ENCODE results near the gene MACROD1.

Gene MACROD1, protein sequence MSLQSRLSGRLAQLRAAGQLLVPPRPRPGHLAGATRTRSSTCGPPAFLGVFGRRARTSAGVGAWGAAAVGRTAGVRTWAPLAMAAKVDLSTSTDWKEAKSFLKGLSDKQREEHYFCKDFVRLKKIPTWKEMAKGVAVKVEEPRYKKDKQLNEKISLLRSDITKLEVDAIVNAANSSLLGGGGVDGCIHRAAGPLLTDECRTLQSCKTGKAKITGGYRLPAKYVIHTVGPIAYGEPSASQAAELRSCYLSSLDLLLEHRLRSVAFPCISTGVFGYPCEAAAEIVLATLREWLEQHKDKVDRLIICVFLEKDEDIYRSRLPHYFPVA

DNA sequence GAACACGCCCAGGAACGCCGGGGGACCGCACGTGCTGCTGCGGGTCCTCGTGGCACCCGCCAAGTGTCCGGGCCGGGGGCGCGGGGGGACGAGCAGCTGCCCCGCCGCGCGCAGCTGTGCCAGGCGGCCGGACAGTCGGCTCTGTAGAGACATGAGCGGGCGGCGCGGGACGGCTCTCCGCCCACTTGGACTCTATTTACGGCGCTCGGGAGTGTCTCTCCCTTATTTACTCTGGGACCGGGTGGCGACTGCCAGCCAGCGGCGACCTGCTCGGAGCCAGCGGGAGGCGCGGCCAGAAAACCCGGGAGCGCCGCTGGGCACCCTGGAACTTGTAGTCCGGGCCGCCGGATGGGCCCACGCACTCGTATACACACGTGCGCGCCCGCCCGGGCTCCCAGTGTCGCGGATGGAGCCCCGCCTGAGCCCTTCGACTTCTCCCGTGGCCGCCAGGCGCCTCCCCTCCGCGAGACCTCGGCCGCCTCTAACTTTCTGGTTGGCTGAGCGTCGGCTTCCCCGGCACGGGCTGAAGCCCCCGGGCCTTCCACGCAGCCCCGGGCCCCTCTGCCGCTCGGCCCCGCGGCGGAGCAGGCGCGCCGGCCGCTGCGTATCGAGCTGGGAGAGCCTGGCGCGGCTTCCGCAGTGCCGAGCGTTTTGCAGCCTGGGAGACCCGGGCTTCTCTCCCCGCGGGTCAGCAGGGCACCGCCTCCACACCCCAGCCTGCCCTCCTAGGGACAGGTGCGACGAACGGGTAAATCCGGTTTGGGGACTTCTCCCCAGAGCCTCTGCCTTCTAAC is at the start of gene MACROD1:
MACROD1 (minus strand) TSS at position 272 of the 794 bp plus-strand sequence; CDS start at position 153, 119 bp downstream.
- Mint-ChIP-seq H3K27ac (peak within 1 kb of the TSS; percentile 76 to 95 (median 94)), H3K9me3 (peaks cover 3% of the 10 kb centered on the region), H3K4me3 (peak within 1 kb of the TSS; percentile 90 to 94 (median 90)), H3K27me3 (ENCODE audit: low read depth) (peaks cover 4% of the 10 kb centered on the region), H3K4me1 (peaks cover 19% of the 10 kb centered on the region), H3K36me3 (ENCODE audit: low read depth) (peaks cover 4% of the 10 kb centered on the region)
- TF ChIP-seq, protein P1, sequence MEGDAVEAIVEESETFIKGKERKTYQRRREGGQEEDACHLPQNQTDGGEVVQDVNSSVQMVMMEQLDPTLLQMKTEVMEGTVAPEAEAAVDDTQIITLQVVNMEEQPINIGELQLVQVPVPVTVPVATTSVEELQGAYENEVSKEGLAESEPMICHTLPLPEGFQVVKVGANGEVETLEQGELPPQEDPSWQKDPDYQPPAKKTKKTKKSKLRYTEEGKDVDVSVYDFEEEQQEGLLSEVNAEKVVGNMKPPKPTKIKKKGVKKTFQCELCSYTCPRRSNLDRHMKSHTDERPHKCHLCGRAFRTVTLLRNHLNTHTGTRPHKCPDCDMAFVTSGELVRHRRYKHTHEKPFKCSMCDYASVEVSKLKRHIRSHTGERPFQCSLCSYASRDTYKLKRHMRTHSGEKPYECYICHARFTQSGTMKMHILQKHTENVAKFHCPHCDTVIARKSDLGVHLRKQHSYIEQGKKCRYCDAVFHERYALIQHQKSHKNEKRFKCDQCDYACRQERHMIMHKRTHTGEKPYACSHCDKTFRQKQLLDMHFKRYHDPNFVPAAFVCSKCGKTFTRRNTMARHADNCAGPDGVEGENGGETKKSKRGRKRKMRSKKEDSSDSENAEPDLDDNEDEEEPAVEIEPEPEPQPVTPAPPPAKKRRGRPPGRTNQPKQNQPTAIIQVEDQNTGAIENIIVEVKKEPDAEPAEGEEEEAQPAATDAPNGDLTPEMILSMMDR (IDR thresholded peaks at IDR 0.05; ENCODE audit: unreplicated experiment in 3 of 3) = no peak

DNA sequence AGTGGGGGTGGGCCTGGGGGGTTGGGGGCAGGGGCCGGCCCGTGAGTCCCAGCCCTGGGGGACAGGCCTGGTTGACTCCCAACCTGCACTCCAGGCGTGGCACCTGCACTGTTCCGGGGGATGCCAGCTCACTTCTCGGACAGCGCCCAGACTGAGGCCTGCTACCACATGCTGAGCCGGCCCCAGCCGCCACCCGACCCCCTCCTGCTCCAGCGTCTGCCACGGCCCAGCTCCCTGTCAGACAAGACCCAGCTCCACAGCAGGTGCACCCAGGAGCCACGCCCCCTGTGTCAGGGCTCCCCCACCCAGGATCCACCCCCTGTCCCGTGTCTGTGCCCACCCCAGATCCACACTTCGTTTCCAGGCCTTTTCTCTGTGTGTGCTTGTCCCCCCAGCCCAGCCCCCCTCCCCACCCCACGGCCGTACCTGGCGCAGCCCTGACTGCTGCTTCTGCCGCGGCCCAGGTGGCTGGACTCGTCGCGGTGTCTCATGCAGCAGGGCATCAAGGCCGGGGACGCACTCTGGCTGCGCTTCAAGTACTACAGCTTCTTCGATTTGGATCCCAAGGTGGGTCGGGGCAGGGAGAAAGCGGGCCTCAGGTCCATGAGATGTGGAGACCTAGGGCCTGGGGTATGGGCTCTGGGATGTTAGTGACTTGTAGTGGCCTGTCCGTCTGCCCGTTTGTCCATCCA is 45.4 kb upstream of the MACROD1 start:
- no peak overlapping the region for H3K27ac Mint-ChIP-seq

DNA sequence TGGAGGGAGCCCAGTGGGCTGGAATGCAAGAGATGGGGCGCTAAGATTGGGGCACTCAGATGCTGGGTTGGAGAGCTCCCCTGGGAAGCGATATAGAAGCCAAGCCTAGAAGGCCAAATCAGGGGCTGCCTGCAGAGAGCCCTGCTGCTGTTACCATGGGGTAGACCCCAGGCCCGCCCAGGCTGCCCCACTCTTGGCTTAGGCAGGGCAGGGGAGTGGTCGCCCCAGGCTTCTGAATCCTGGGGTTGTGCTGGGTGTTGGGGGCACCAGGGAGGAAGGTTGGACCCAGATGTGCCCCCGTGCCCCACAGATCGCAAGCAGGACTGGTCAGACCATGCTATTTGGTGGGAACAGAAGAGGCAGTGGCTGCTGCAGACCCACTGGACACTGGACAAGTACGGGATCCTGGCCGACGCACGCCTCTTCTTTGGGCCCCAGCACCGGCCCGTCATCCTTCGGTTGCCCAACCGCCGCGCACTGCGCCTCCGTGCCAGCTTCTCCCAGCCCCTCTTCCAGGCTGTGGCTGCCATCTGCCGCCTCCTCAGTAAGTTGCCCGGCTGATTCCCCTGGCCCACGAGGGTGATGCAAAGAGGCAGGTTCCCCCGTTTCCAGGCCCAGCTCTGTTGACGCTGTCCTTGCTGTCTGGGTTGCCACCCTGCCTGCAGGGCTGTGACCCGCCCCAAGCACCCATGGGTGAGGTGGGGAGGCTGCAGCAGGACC is 44.5 kb upstream of the MACROD1 start:
- Mint-ChIP-seq H3K9me3 (no peaks in the 10 kb centered on the region), H3K36me3 (ENCODE audit: low read depth) (no peaks in the 10 kb centered on the region), H3K4me3 (no peak overlapping the region), H3K27me3 (ENCODE audit: low read depth) (no peaks in the 10 kb centered on the region), H3K27ac (no peak overlapping the region), H3K4me1 (peaks cover 5% of the 10 kb centered on the region)
- TF ChIP-seq, protein P1 (IDR thresholded peaks at IDR 0.05; ENCODE audit: unreplicated experiment in 3 of 3) = no peak

More for the DNA sequence above, 45.4 kb upstream of the MACROD1 start:
- Mint-ChIP-seq H3K4me3 (no peak overlapping the region), H3K36me3 (ENCODE audit: low read depth) (no peaks in the 10 kb centered on the region), H3K27me3 (ENCODE audit: low read depth) (no peaks in the 10 kb centered on the region), H3K9me3 (no peaks in the 10 kb centered on the region), H3K4me1 (peaks cover 5% of the 10 kb centered on the region)
- TF ChIP-seq, protein P1 (IDR thresholded peaks at IDR 0.05; ENCODE audit: unreplicated experiment in 3 of 3) = no peak

DNA sequence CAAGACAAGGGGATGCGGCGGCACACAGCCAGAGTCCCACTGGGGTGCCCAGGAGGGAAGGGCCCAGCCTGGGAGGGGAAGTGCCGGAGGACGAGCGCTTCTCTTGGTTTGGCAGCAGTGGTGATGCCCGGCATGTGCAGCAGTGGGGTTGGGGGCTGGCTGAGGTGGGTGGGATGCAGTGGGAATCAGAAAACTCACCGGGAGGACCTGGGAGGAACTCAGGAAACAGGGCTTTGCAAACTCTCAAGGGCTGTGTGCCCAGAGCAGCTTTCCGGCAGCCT is 43.6 kb upstream of the MACROD1 start:
- H3K4me1 Mint-ChIP-seq = peaks cover 9% of the 10 kb centered on the region
- H3K4me3 Mint-ChIP-seq = no peak overlapping the region
- no peaks in the 10 kb centered on the region for H3K27me3 Mint-ChIP-seq (ENCODE audit: low read depth)
- H3K9me3 Mint-ChIP-seq = no peaks in the 10 kb centered on the region
- TF ChIP-seq, protein P1 (IDR thresholded peaks at IDR 0.05; ENCODE audit: unreplicated experiment in 3 of 3) = no peak
- H3K36me3 Mint-ChIP-seq (ENCODE audit: low read depth) = peaks cover 3% of the 10 kb centered on the region
- no peak overlapping the region for H3K27ac Mint-ChIP-seq

DNA sequence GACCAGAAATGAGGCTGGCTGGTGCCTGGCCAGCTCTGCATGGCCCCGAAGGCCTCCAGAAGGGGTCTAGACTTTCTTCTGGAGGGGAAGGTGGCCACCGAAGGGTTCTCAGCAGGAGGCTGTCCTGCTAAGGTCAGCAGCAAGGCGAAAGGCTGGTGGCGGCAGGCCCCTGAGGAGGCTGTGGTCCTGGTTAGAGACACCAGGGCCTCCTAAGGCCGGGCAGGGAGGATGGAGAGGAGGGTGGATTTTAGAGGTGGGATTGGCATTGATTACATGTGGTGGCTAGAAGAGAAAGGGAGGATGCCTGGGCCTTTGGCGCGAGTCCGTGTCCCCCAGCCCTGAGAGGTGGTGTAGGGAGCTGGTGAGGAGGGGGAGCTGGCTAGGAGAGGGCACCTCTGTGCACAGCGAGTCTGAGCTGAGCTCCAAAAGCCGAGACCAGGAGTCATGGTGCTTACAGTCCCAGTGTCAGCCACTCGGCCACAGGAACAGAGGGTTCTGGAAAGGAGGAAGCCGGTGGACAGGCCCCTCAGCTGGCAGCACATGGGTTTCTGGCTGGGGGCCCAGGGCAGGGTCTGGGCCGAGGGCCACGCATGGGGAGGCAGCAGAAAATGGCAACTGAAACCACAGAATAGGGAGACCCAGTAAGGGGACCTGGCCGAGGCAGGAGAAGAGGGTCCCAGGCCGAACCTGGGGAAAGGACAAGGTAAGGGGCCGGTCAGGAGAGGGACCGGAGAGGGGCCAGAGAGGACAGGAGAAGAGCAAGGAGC is 43.1 kb upstream of the MACROD1 start:
- TF ChIP-seq, protein P1 (IDR thresholded peaks at IDR 0.05; ENCODE audit: unreplicated experiment in 3 of 3) = no peak
- Mint-ChIP-seq H3K9me3 (no peaks in the 10 kb centered on the region), H3K4me1 (peaks cover 15% of the 10 kb centered on the region), H3K27ac (peak overlapping the region in 2 of 3 experiments; percentile 39 to 57), H3K36me3 (ENCODE audit: low read depth) (peaks cover 9% of the 10 kb centered on the region), H3K4me3 (no peak overlapping the region), H3K27me3 (ENCODE audit: low read depth) (no peaks in the 10 kb centered on the region)

Measured in nephron (organoid).